Endothelial cell (in vitro differentiated cells): ENCODE measurements around the gene S100A7. TPM values are rescaled to one million over a fixed set of nuclear protein-coding genes. Genes with fewer than 3 reads are reported as not detected.

ENCODE experiments used
- DNase-seq: peaks from one replicate; pipeline ENCODE4 v3.0.0; 2021; ENCODE audit warnings: low spot score
- H3K27ac Mint-ChIP-seq: one replicate; pipeline ENCODE4 v1.8.0; 2021; ENCODE audit warnings: mixed read lengths, inconsistent platforms; ENCODE audit not compliant: unreplicated experiment
- H3K27me3 Mint-ChIP-seq: one replicate; pipeline ENCODE4 v1.8.0; 2021; ENCODE audit warnings: mild to moderate bottlenecking, moderate library complexity, mixed read lengths, inconsistent platforms; ENCODE audit not compliant: unreplicated experiment
- H3K36me3 Mint-ChIP-seq: one replicate; pipeline ENCODE4 v1.8.0; 2021; ENCODE audit warnings: mild to moderate bottlenecking, low read depth, mixed read lengths, inconsistent platforms; ENCODE audit not compliant: unreplicated experiment
- H3K4me1 Mint-ChIP-seq: one replicate; pipeline ENCODE4 v1.8.0; 2021; ENCODE audit warnings: mild to moderate bottlenecking, mixed read lengths, inconsistent platforms; ENCODE audit not compliant: unreplicated experiment
- H3K4me3 Mint-ChIP-seq: one replicate; pipeline ENCODE4 v1.8.0; 2021; ENCODE audit warnings: mild to moderate bottlenecking, mixed read lengths, inconsistent platforms; ENCODE audit not compliant: unreplicated experiment
- H3K9me3 Mint-ChIP-seq: one replicate; pipeline ENCODE4 v1.8.0; 2021; ENCODE audit warnings: mixed read lengths, inconsistent platforms; ENCODE audit not compliant: unreplicated experiment
- CTCF ChIP-seq: fragments of 200-600 bp; sonication (generic); IDR thresholded peaks from one replicate; pipeline ENCODE4 v1.5.0; 2021; ENCODE audit warnings: antibody characterized with exemption; ENCODE audit not compliant: unreplicated experiment
- total RNA-seq: library from RNA; stranded (reverse); fragmentation: NEBNext Ultra II Directional; extraction: Animal tissue kit (Norgen Biotek cat#: 25700); gene quantifications from one replicate; pipeline ENCODE4 v1.2.1, GENCODE V29; 2021; ENCODE audit not compliant: unreplicated experiment

S100A7 gene
- total RNA-seq, 1 donor from 2014 or later: not detected

GRCh38 chr1:153485863-153486262 is 25.4 kb upstream of the S100A7 start:
- H3K27ac Mint-ChIP-seq: no peak overlapping the region
- H3K27me3 Mint-ChIP-seq: peaks cover 7% of the 10 kb centered on the region
- H3K4me3 Mint-ChIP-seq: no peak overlapping the region

GRCh38 chr1:153483776-153484175 is 23.3 kb upstream of the S100A7 start:
- no peak for TF ChIP-seq CTCF
- Mint-ChIP-seq H3K27ac (no peak overlapping the region), H3K4me1 (peaks cover 4% of the 10 kb centered on the region), H3K4me3 (no peak overlapping the region), H3K9me3 (no peaks in the 10 kb centered on the region), H3K36me3 (no peaks in the 10 kb centered on the region), H3K27me3 (peaks cover 4% of the 10 kb centered on the region)
- no peak for DNase-seq

More at GRCh38 chr1:153485863-153486262, 25.4 kb upstream of the S100A7 start:
- no peak for DNase-seq
- no peak for TF ChIP-seq CTCF
- H3K9me3 Mint-ChIP-seq: no peaks in the 10 kb centered on the region
- no peaks in the 10 kb centered on the region for H3K36me3 Mint-ChIP-seq
- H3K4me1 Mint-ChIP-seq: peaks cover 2% of the 10 kb centered on the region

GRCh38 chr1:153481124-153481523 is 20.7 kb upstream of the S100A7 start:
- no peaks in the 10 kb centered on the region for H3K9me3 Mint-ChIP-seq
- no peaks in the 10 kb centered on the region for H3K36me3 Mint-ChIP-seq
- no peak overlapping the region for H3K27ac Mint-ChIP-seq
- DNase-seq: no peak
- H3K27me3 Mint-ChIP-seq: peaks cover 2% of the 10 kb centered on the region
- peaks cover 4% of the 10 kb centered on the region for H3K4me1 Mint-ChIP-seq
- no peak overlapping the region for H3K4me3 Mint-ChIP-seq
- TF ChIP-seq CTCF: no peak

GRCh38 chr1:153478692-153479618 is 18.5 kb upstream of the S100A7 start:
- Mint-ChIP-seq H3K27ac (no peak overlapping the region), H3K27me3 (peaks cover 2% of the 10 kb centered on the region)

More at GRCh38 chr1:153478692-153479618, 18.5 kb upstream of the S100A7 start:
- H3K4me1 Mint-ChIP-seq: peaks cover 4% of the 10 kb centered on the region
- no peaks in the 10 kb centered on the region for H3K36me3 Mint-ChIP-seq
- no peak for TF ChIP-seq CTCF
- peaks cover 6% of the 10 kb centered on the region for H3K9me3 Mint-ChIP-seq
- H3K4me3 Mint-ChIP-seq: no peak overlapping the region
- DNase-seq: no peak
